ENCODE data around the gene MACO1. TPM values are rescaled to one million over a fixed set of nuclear protein-coding genes. Genes with fewer than 3 reads are reported as not detected.
"Not testable (repeated sequence)": the region's sequence is repeated elsewhere in the genome, so short reads cannot be mapped to it uniquely, and the experiment has no call there.

Gene MACO1
- total RNA-seq, 1 experiment from 2014 or later, result 84.0 TPM

- in situ Hi-C loops (cut with HindIII; ENCODE audit: low sequenced_read_pairs); DNase-seq (ENCODE audit: low spot score): not testable (repeated sequence)
Measured at GRCh38 chr1:25420715-25421114, 10.0 kb upstream of the MACO1 start, which contains the start of gene RHCE. TSS of gene RHCE (minus strand) at chr1:25420825. CDS start at chr1:25420786, 39 bp downstream.

- DNase-seq (ENCODE audit: low spot score), result peak; percentile 72
- in situ Hi-C loops (cut with HindIII; ENCODE audit: low sequenced_read_pairs), result not testable (repeated sequence)
Measured at GRCh38 chr1:25423206-25423605, 7.5 kb upstream of the MACO1 start.

- in situ Hi-C loops (cut with HindIII; ENCODE audit: low sequenced_read_pairs), result no loop called here
- no peak for DNase-seq (ENCODE audit: low spot score)
Measured at GRCh38 chr1:25425098-25426085, 5.3 kb upstream of the MACO1 start.

GRCh38 chr1:25427696-25428095 is 3.0 kb upstream of the MACO1 start:
- no peak for DNase-seq (ENCODE audit: low spot score)
- in situ Hi-C loops (cut with HindIII; ENCODE audit: low sequenced_read_pairs), result no loop called here

GRCh38 chr1:25428475-25429166 is 2.1 kb upstream of the MACO1 start:
- in situ Hi-C loops (cut with HindIII; ENCODE audit: low sequenced_read_pairs), result no loop called here

GRCh38 chr1:25430967-25431881 is 527 bp downstream of the MACO1 start:
- DNase-seq (ENCODE audit: low spot score), result no peak
- in situ Hi-C loops (cut with HindIII; ENCODE audit: low sequenced_read_pairs), result no loop called here

More at GRCh38 chr1:25428475-25429166, 2.1 kb upstream of the MACO1 start:
- DNase-seq (ENCODE audit: low spot score), result no peak

GRCh38 chr1:25431955-25432719 is 1.4 kb downstream of the MACO1 start:
- peak; percentile 64 for DNase-seq (ENCODE audit: low spot score)
- in situ Hi-C loops (cut with HindIII; ENCODE audit: low sequenced_read_pairs), result no loop called here

GRCh38 chr1:25432749-25433388 is 2.2 kb downstream of the MACO1 start:
- peak; percentile 36 for DNase-seq (ENCODE audit: low spot score)
- in situ Hi-C loops (cut with HindIII; ENCODE audit: low sequenced_read_pairs), result no loop called here

GRCh38 chr1:25433389-25434186 is 2.9 kb downstream of the MACO1 start:
- peak; percentile 57 for DNase-seq (ENCODE audit: low spot score)
- in situ Hi-C loops (cut with HindIII; ENCODE audit: low sequenced_read_pairs), result no loop called here

GRCh38 chr1:25435397-25436108 is 4.9 kb downstream of the MACO1 start:
- peak; percentile 66 for DNase-seq (ENCODE audit: low spot score)
- in situ Hi-C loops (cut with HindIII; ENCODE audit: low sequenced_read_pairs), result no loop called here

- DNase-seq (ENCODE audit: low spot score), result no peak
- in situ Hi-C loops (cut with HindIII; ENCODE audit: low sequenced_read_pairs), result no loop called here
Measured at GRCh38 chr1:25437672-25438071, 7.0 kb downstream of the MACO1 start.

GRCh38 chr1:25439287-25439686 is 8.6 kb downstream of the MACO1 start:
- no peak for DNase-seq (ENCODE audit: low spot score)
- in situ Hi-C loops (cut with HindIII; ENCODE audit: low sequenced_read_pairs), result no loop called here

GRCh38 chr1:25442178-25442577 is 11.5 kb downstream of the MACO1 start:
- in situ Hi-C loops (cut with HindIII; ENCODE audit: low sequenced_read_pairs), result no loop called here
- peak; percentile 64 for DNase-seq (ENCODE audit: low spot score)

GRCh38 chr1:25443030-25443699 is 12.5 kb downstream of the MACO1 start:
- DNase-seq (ENCODE audit: low spot score), result no peak
- in situ Hi-C loops (cut with HindIII; ENCODE audit: low sequenced_read_pairs), result no loop called here

GRCh38 chr1:25444604-25445003 is 13.9 kb downstream of the MACO1 start:
- DNase-seq (ENCODE audit: low spot score); in situ Hi-C loops (cut with HindIII; ENCODE audit: low sequenced_read_pairs): not testable (repeated sequence)

GRCh38 chr1:25445993-25446538 is 15.4 kb downstream of the MACO1 start:
- DNase-seq (ENCODE audit: low spot score), result no peak
- in situ Hi-C loops (cut with HindIII; ENCODE audit: low sequenced_read_pairs), result no loop called here
